Dendritic cell treated with granulocyte-macrophage colony-stimulating factor and Interleukin-4, amounts not matched to agents 40 ng/mL and 50 ng/mL, for 4 days (primary cell): ENCODE measurements around the gene VPS33A.
A peak's percentile ranks its signal among the peaks of the same experiment; 100 is the strongest.
"Not testable (repeated sequence)": the region's sequence is repeated elsewhere in the genome, so short reads cannot be mapped to it uniquely, and the experiment has no call there.

Experiments
- H3K27ac Mint-ChIP-seq: one replicate; pipeline ENCODE4 v1.8.0; 2022; ENCODE audit warnings: mild to moderate bottlenecking, mixed read lengths
- H3K27me3 Mint-ChIP-seq: one replicate; pipeline ENCODE4 v1.8.0; 2022; ENCODE audit warnings: mild to moderate bottlenecking, mixed read lengths
- H3K36me3 Mint-ChIP-seq: one replicate; pipeline ENCODE4 v1.8.0; 2022; ENCODE audit warnings: low read depth, mixed read lengths
- H3K4me1 Mint-ChIP-seq: one replicate; pipeline ENCODE4 v1.8.0; 2022; ENCODE audit warnings: low read depth, mixed read lengths
- H3K4me3 Mint-ChIP-seq: one replicate; pipeline ENCODE4 v1.8.0; 2022; ENCODE audit warnings: mild to moderate bottlenecking, moderate library complexity, mixed read lengths
- H3K9me3 Mint-ChIP-seq: one replicate; pipeline ENCODE4 v1.8.0; 2022; ENCODE audit warnings: mixed read lengths
- intact Hi-C: fragments of 100-400 bp; cut with micrococcal nuclease; formaldehyde crosslinking; loops from one replicate; pipeline ENCODE4 v1.15.0; 2022

VPS33A gene

DNA sequence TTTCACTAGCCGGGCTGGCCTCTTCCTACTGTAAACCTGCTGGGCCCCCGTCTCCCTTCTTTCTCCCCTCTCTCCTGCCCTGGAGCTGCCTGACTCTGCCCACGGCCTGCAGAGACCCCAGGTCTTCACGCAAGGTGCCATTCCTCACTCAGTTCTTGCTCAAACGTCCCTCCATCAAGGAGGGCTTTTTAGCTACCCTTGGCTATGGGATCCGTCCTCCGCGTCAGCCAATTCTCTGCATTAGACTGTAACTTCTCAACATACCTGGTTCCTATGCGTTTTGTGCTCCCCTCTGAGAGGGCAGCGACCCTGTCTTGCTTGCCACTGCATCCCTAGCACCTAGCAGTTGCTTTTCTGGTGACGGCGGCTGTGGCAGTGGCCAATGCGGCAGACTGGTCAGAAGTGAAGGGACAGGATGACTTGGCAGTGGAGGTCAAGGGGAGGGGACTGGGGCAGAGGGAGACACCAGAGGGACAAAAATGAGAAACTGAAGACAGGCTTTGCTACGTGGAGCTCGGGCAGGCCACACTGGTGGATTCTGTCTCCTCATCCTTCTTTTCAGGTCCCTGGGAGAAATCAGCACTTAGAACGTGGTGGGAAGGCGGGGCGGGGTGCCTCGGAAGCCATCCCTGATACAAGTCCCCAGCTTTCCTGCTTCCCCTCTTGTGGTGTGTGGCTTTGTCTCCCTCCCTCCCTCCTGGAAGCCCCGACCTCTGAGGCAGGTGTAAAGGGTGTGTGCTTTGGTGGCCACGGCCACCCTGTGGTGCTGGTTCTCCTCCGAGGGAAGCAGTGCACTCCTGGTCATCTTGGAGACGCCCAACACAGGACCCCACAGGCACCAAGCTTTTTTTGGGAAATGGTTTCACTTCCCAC is 61.0 kb downstream of the VPS33A start:
- Mint-ChIP-seq H3K36me3 (peaks cover 38% of the 10 kb centered on the region), H3K4me1 (peaks cover 31% of the 10 kb centered on the region), H3K27ac (no peak overlapping the region), H3K4me3 (no peak overlapping the region), H3K9me3 (no peaks in the 10 kb centered on the region), H3K27me3 (peaks cover 56% of the 10 kb centered on the region)
- intact Hi-C loops, result no loop called here

DNA sequence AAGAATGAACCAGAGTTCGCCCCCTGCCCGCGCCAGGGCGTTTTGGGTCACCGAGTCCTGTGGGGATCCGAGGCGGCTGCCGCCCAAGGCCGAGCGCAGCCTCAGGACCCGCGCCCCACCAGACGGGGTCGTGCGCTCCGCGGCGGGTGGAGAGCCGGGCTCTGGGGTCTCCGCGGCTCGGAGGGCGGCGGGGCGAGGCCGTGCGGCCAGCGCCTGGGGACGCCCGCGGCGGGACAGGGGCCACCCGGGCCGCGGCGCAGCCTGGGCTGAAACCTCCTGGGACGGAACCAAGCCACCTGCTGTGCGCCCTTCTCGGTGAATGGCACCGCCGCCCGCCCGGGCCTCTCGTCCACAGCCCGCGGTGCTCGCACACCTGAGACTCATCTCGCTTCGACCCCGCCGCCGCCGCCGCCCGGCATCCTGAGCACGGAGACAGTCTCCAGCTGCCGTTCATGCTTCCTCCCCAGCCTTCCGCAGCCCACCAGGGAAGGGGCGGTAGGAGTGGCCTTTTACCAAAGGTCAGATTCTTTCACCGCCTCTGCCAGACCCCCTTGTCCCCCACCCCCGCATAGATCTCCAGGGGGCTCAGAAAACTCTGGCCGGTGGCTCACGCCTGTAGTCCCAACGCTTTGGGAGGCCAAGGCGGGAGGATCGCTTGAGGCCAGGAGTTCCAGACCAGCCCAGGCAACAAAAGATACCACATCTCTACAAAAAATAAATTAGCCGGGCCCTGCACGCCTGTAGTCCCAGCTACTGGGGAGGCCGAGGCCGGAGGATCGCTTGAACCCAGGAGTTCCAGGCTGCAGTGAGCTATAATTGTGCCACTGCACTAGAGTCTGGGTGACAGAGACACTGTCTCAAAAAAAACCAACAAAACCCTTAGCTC is 61.9 kb downstream of the VPS33A start:
- Mint-ChIP-seq H3K27ac (no peak overlapping the region), H3K4me1 (peaks cover 31% of the 10 kb centered on the region), H3K4me3 (peak overlapping the region; percentile 51), H3K36me3 (peaks cover 29% of the 10 kb centered on the region), H3K9me3 (no peaks in the 10 kb centered on the region), H3K27me3 (peaks cover 65% of the 10 kb centered on the region)
- intact Hi-C loops, result no loop called here

DNA sequence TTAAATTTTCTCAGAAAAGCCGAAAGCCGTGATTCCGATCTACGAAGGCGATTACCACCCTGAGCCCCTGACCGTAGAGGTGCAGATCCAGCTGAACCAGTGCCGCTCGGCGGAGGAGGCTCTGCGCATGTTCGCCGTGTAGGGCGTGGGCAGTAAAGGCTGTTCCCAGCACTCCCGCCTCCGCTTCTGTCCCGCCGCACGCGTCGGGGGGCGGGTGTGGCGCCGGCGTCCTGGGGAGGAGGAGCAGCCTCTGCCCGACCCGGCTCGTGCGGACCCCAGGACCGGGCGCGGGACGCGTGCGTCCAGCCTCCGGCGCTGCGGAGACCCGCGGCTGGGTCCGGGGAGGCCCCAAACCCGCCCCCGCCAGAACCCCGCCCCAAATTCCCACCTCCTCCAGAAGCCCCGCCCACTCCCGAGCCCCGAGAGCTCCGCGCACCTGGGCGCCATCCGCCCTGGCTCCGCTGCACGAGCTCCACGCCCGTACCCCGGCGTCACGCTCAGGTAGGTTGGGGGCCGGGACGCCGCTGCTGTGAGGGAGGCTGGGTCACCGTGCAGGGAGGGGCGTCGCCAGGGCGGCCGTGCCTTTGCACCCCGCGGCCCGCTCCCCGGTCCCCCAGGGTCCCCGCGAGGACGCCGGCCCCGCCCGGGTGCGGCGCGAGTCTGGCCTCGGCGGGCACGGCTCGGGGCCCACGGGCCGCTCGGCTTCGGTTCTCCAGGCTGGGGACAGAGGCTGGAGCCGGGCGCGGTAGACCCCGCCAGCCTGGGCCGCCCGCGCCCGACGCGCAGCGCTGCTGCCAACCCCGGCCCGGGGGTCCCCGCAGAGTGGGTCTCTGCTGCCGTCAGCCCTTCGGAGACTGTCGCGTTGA is 62.8 kb downstream of the VPS33A start, which contains the start of gene B3GNT4:
Gene B3GNT4 (plus strand): TSS at position 409 of the 866 bp plus-strand sequence. CDS start 910 bp downstream, outside the sequence.
- Mint-ChIP-seq H3K27ac (no peak within 1 kb of the TSS), H3K27me3 (peaks cover 70% of the 10 kb centered on the region), H3K9me3 (no peaks in the 10 kb centered on the region), H3K4me1 (peaks cover 31% of the 10 kb centered on the region), H3K4me3 (peak within 1 kb of the TSS; percentile 73), H3K36me3 (peaks cover 20% of the 10 kb centered on the region)
- intact Hi-C loops, result no loop called here

DNA sequence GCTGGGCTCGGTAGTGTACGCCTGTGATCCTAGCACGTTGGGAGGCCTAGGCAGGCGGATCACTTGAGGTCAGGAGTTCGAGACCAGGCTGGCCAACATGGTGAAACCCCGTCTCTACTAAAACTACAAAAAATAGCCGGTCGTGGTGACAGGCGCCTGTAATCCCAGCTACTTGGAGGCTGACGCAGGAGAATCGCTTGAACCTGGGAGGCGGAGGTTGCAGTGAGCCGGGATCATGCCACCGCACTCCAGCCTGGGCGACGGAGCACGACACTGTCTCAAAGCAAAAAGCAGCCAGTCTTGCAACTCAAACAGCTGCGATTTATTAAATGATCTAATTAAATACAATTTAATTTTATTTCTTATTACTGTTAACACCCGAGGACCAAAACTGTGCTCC is 63.5 kb downstream of the VPS33A start:
- Mint-ChIP-seq H3K4me1 (peaks cover 34% of the 10 kb centered on the region), H3K4me3 (peak overlapping the region; percentile 73), H3K36me3 (peaks cover 13% of the 10 kb centered on the region), H3K27me3 (peaks cover 73% of the 10 kb centered on the region)
- H3K27ac Mint-ChIP-seq, intact Hi-C loops, H3K9me3 Mint-ChIP-seq: not testable (repeated sequence)

DNA sequence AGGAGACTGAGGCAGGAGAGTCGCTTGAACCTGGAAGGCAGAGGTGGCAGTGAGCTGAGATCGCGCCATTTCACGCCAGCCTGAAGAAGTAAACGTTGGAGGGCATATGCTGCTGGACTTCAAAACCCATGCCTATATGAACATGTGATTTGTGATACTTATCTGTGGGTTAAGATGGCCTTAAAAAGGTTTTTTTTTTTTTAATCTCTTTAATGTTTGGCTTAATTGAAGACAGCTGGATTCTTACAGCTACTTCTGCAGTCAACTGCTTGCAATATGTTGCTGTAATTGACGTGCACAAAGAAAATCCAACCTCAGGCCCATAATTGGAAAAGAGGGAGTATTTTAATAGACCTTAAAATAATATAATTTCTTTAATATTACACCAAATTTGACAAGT is 64.3 kb downstream of the VPS33A start:
- Mint-ChIP-seq H3K27me3 (peaks cover 76% of the 10 kb centered on the region), H3K4me3 (no peak overlapping the region)
- intact Hi-C loops, result no loop called here

DNA sequence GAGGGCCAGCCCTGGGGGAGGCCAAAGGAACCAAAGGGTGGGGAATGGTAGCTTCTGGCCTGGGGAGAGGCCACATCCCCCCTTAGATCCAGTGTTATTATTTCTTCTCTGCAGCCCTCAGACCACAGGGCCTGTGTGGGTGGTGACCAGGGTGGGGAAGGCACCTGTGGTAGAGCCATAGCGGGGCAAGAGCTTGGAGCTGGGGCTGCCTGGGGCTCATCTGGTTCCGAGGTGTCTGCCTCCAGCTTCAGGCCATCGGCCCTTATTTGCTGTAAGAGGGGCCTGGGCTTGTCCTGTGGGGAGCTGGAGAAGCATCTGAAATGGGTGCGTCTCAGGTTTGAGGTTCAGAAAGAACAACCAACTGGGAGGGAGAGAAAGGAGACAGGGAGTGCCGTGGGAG is 64.9 kb downstream of the VPS33A start:
- Mint-ChIP-seq H3K27ac (no peak overlapping the region), H3K4me1 (peaks cover 41% of the 10 kb centered on the region), H3K9me3 (no peaks in the 10 kb centered on the region), H3K36me3 (no peaks in the 10 kb centered on the region), H3K27me3 (peaks cover 70% of the 10 kb centered on the region), H3K4me3 (no peak overlapping the region)
- intact Hi-C loops, result no loop called here

More for the DNA sequence above, 64.3 kb downstream of the VPS33A start:
- peaks cover 42% of the 10 kb centered on the region for H3K4me1 Mint-ChIP-seq
- H3K9me3 Mint-ChIP-seq, result no peaks in the 10 kb centered on the region
- no peak overlapping the region for H3K27ac Mint-ChIP-seq
- peaks cover 5% of the 10 kb centered on the region for H3K36me3 Mint-ChIP-seq

DNA sequence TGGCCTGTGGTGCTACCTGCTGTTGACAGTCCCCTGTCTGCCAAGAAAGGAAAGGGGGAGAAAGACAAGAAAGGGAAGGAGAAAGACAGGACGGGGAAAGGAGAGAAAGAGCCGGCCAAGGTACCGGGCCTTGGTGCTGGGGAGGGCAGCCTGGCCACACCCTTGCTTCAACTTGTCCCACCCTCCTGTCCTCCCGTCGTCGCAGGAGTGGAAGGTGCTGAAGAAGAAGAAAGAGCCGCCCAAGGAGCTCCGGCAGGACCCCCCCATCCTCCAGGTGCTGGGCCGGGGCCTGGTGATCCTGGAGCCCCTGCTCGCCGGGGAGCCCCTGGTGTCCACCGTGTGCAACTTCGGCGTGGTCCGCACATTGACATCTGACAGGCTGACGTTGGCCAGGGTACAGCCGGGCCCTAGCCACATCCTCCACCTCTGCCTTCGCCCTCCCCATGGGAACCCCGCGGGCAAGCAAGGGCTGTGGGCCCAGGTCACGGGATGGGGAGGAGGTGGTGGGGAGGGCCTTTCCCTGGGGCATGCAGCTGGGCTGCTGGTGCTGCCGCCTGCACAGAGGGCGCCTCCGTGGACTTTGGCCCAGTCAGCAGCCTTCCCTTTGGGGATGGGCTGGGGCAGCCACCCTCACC is 65.6 kb downstream of the VPS33A start:
- Mint-ChIP-seq H3K4me3 (no peak overlapping the region), H3K36me3 (no peaks in the 10 kb centered on the region), H3K9me3 (no peaks in the 10 kb centered on the region), H3K4me1 (peaks cover 34% of the 10 kb centered on the region), H3K27me3 (peaks cover 67% of the 10 kb centered on the region), H3K27ac (no peak overlapping the region)
- intact Hi-C loops, result no loop called here

DNA sequence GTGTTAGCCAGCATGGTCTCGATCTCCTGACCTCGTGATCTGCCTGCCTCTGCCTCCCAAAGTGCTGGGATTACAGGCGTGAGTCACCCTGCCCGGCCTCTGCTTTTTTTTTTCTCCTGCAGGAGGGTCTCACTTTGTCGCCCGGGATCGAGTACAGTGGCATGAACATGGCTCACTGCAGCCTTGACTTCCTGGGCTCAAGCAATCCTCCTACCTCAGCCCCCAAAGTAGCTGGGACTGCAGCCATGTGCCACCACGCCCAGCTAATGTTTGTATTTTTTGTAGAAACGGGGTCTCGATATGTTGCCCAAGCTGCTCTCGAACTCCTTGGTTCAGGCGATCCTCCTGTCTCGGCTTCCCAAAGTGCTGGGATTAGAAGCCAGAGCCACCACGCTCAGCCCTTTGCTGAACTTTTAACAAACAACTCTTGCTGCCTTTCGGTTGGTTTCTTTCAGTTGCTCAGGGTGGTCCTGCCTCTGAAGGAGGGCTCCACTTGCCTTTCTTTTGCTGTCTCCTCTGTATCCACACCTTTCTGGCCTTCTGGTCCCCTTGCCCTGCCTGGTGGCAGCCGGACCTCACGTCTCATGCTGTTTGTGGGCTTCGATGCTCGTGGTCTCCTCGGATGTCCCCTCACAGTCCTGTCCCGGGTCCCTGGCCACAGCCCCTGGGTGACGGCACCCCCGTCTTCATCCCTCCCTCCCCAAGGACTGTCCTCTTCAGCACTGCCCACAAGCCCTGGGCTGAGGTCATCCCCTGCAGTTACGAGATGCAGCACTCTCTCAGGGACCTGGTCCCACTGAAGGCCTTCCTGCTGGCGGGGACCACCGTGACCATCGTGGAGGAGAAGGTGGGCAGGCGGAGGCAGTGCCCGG is 66.6 kb downstream of the VPS33A start:
- no peaks in the 10 kb centered on the region for H3K36me3 Mint-ChIP-seq
- H3K27me3 Mint-ChIP-seq, result peaks cover 57% of the 10 kb centered on the region
- intact Hi-C loops, result no loop called here
- H3K4me1 Mint-ChIP-seq, result peaks cover 25% of the 10 kb centered on the region
- H3K9me3 Mint-ChIP-seq, result no peaks in the 10 kb centered on the region
- H3K4me3 Mint-ChIP-seq, result no peak overlapping the region
- H3K27ac Mint-ChIP-seq, result no peak overlapping the region

DNA sequence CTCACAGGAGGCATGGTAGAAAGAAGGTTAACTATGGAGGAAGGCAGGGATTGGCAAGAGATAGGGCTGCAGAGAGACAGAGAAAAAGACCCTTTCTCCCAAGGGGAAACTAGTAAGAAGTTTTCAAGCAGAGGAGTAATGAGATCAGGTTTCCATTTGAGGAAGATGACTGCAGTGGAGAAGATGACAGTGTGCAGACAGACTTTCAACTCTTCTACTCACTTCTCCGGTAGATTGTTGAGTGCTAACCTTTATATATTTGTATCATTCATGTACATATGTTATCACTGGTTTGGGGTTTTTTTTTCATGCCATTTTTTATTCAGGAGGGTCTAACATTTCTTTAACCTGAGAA is 68.7 kb downstream of the VPS33A start:
- Mint-ChIP-seq H3K4me1 (peaks cover 16% of the 10 kb centered on the region), H3K27me3 (peaks cover 45% of the 10 kb centered on the region), H3K36me3 (no peaks in the 10 kb centered on the region), H3K9me3 (no peaks in the 10 kb centered on the region), H3K4me3 (no peak overlapping the region), H3K27ac (no peak overlapping the region)
- intact Hi-C loops, result no loop called here

DNA sequence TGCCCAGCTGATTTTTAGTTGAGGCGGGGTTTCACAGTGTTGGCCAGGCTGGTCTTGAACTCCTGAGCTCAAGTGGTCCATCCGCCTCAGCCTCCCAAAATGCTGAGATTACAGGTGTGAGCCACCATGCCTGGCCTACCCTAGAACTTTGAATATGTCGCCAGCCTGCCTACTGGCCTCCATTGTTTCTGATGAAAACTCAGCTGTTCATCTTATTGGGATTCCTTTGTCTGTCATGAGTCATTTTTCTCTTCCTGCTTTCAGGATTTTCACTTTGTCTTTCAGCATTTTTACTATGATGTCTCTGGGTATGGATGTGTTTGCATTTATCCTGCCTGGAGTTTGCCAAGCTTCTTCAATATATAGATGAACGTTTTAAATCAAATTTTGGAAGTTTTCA is 70.9 kb downstream of the VPS33A start:
- Mint-ChIP-seq H3K27me3 (peaks cover 29% of the 10 kb centered on the region), H3K4me1 (peaks cover 16% of the 10 kb centered on the region), H3K27ac (no peak overlapping the region), H3K4me3 (no peak overlapping the region), H3K9me3 (no peaks in the 10 kb centered on the region), H3K36me3 (no peaks in the 10 kb centered on the region)
- intact Hi-C loops, result no loop called here

DNA sequence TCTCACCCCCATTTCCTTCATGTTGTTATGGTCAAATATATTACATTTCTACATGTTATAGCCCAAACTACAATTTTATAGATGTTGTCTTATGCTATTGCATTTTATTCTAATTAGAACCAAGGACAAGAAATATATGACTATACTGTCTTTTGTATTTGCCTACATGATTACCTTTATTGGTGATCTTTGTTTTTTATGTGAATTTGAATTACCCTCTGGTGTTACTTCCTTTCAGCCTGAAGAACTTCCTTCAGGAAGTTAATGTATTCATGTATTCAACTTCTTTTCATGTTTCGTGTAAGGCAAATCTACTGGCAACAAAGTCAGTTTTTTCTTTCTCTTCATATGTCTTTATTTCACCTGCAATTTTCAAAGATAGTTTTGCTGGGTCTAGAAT is 71.5 kb downstream of the VPS33A start:
- Mint-ChIP-seq H3K27ac (no peak overlapping the region), H3K9me3 (no peaks in the 10 kb centered on the region), H3K36me3 (no peaks in the 10 kb centered on the region), H3K4me1 (peaks cover 16% of the 10 kb centered on the region), H3K4me3 (no peak overlapping the region), H3K27me3 (peaks cover 23% of the 10 kb centered on the region)
- intact Hi-C loops, result loop anchor here (5.0 kb wide), 1 partner anchor 143 kb away; no protein-coding TSS in a partner anchor

DNA sequence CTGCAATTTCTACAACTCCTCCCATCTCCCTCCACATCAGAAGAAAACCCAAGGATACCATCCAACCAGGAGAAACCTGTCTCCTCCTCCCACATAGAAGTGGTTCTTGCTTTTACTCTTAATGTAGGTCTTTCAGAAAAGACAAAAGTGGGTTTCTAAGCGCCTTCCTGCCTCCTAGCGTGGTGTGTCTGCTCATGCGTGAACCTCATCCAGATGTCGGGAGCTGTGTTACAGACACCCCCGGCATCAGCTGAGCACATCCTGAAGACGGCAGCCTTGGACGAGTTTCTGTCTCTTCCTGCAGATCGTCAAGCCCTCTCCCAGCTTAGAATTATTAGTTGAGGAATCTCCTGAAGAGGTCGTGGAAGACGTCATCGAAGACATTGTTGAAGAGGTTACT is 73.9 kb downstream of the VPS33A start:
- Mint-ChIP-seq H3K4me3 (no peak overlapping the region), H3K27ac (no peak overlapping the region), H3K27me3 (peaks cover 7% of the 10 kb centered on the region), H3K9me3 (no peaks in the 10 kb centered on the region), H3K4me1 (peaks cover 10% of the 10 kb centered on the region), H3K36me3 (no peaks in the 10 kb centered on the region)
- intact Hi-C loops, result loop anchor here (5.0 kb wide), 1 partner anchor 140 kb away; no protein-coding TSS in a partner anchor
